IPS-20b (cell line): ENCODE measurements around the gene ZNRF2.

Experiments used
- H3K27ac ChIP-seq: one replicate; pipeline ENCODE4 v1.5.1; 2013; ENCODE audit warnings: low read length
- H3K27me3 ChIP-seq: 2 replicates; pipeline ENCODE4 v1.6.1; 2013; ENCODE audit warnings: mild to moderate bottlenecking, low read length, inconsistent platforms; ENCODE audit not compliant: insufficient read depth
- H3K36me3 ChIP-seq: 2 replicates; pipeline ENCODE4 v1.6.1; 2013; ENCODE audit warnings: low read depth, mild to moderate bottlenecking, inconsistent platforms, low read length, moderate library complexity; ENCODE audit not compliant: insufficient read depth
- H3K4me1 ChIP-seq: 2 replicates; pipeline ENCODE4 v1.6.1; 2013; ENCODE audit warnings: mild to moderate bottlenecking, control low read depth, inconsistent platforms, low read length, moderate library complexity; ENCODE audit not compliant: insufficient read depth
- H3K4me3 ChIP-seq: 2 replicates; pipeline ENCODE4 v1.5.1; 2013; ENCODE audit warnings: mild to moderate bottlenecking, low read length, inconsistent platforms
- H3K9ac ChIP-seq: 2 replicates; pipeline ENCODE4 v1.6.1; 2013; ENCODE audit warnings: low read depth, mild to moderate bottlenecking, inconsistent platforms, low read length, moderate library complexity
- H3K9me3 ChIP-seq: 2 replicates; pipeline ENCODE4 v1.6.1; 2013; ENCODE audit warnings: mild to moderate bottlenecking, low read depth, low read length, inconsistent platforms; ENCODE audit not compliant: insufficient read depth

ZNRF2 gene

GRCh38 chr7:30249986-30250774, 34.2 kb upstream of the ZNRF2 start:
- Histone ChIP-seq H3K9me3 (no peaks in the 10 kb centered on the region), H3K9ac (no peak overlapping the region), H3K36me3 (no peaks in the 10 kb centered on the region), H3K4me1 (no peaks in the 10 kb centered on the region), H3K4me3 (no peak overlapping the region), H3K27ac (no peak overlapping the region), H3K27me3 (no peaks in the 10 kb centered on the region)

GRCh38 chr7:30251708-30252329, 32.6 kb upstream of the ZNRF2 start:
- no peak overlapping the region for H3K4me3 ChIP-seq
- no peak overlapping the region for H3K9ac ChIP-seq
- H3K27ac ChIP-seq: no peak overlapping the region
- no peaks in the 10 kb centered on the region for H3K4me1 ChIP-seq
- H3K9me3 ChIP-seq: no peaks in the 10 kb centered on the region
- no peaks in the 10 kb centered on the region for H3K27me3 ChIP-seq
- no peaks in the 10 kb centered on the region for H3K36me3 ChIP-seq

DNA sequence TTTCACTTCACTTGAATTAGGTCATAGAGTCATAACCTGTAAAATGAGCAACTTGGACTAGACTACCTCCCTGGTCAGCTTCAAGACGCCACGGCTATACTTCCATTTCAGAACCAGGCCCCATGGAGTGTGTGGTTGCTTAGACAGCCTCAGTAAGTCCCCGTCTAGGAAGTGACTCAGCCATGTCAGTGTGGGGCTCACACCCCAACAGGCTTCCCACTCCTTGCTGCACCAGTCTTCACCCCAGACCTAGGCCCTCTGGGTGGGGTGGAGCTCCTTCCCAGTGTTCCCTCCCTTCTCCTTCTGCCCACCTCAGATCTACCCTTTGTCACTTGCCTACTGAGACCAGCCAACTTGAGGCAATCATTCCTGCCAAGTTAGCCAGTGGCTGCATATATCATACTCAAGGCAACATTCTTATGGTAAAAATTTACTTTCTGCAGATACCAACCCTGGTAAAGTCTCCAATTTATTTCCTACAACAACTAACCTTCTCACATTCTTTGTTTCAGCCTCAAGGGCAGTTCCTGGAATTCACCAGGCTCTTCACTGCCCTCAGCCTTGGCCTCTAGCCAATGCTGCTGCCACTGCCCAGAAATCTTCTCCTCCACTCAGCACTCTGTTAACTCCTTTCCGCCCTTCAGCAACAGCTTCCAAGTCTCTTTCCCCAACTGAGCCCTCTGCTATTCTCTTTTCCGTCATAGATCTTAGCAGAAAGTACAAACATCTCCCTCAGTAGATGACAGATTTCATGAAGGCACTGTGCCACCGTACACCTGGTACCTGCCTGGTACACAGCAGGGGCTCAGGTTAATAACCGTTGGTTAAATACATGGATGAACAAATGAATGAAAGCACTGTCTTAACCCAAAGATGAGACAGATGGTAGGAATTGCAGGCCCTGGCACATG, 31.3 kb upstream of the ZNRF2 start:
- H3K27ac ChIP-seq: no peak overlapping the region
- no peak overlapping the region for H3K9ac ChIP-seq
- no peak overlapping the region for H3K4me3 ChIP-seq
- no peaks in the 10 kb centered on the region for H3K9me3 ChIP-seq
- H3K4me1 ChIP-seq: no peaks in the 10 kb centered on the region
- H3K27me3 ChIP-seq: no peaks in the 10 kb centered on the region
- no peaks in the 10 kb centered on the region for H3K36me3 ChIP-seq

GRCh38 chr7:30253796-30254165, 30.6 kb upstream of the ZNRF2 start:
- no peaks in the 10 kb centered on the region for H3K4me1 ChIP-seq
- no peaks in the 10 kb centered on the region for H3K36me3 ChIP-seq
- no peak overlapping the region for H3K4me3 ChIP-seq
- no peaks in the 10 kb centered on the region for H3K27me3 ChIP-seq
- H3K27ac ChIP-seq: no peak overlapping the region
- no peaks in the 10 kb centered on the region for H3K9me3 ChIP-seq
- no peak overlapping the region for H3K9ac ChIP-seq

- H3K27ac ChIP-seq: no peak overlapping the region
Observed at GRCh38 chr7:30254248-30254647, 30.1 kb upstream of the ZNRF2 start.

GRCh38 chr7:30254717-30255063, 29.7 kb upstream of the ZNRF2 start:
- no peak overlapping the region for H3K27ac ChIP-seq
- H3K4me1 ChIP-seq: no peaks in the 10 kb centered on the region
- H3K27me3 ChIP-seq: no peaks in the 10 kb centered on the region
- no peak overlapping the region for H3K9ac ChIP-seq
- no peak overlapping the region for H3K4me3 ChIP-seq
- H3K36me3 ChIP-seq: no peaks in the 10 kb centered on the region
- H3K9me3 ChIP-seq: no peaks in the 10 kb centered on the region

More at GRCh38 chr7:30254248-30254647, 30.1 kb upstream of the ZNRF2 start:
- Histone ChIP-seq H3K4me1 (no peaks in the 10 kb centered on the region), H3K4me3 (no peak overlapping the region), H3K9me3 (no peaks in the 10 kb centered on the region), H3K27me3 (no peaks in the 10 kb centered on the region), H3K36me3 (no peaks in the 10 kb centered on the region), H3K9ac (no peak overlapping the region)

GRCh38 chr7:30255064-30255769, 29.2 kb upstream of the ZNRF2 start:
- Histone ChIP-seq H3K27me3 (no peaks in the 10 kb centered on the region), H3K4me3 (no peak overlapping the region), H3K4me1 (no peaks in the 10 kb centered on the region), H3K36me3 (no peaks in the 10 kb centered on the region), H3K9me3 (no peaks in the 10 kb centered on the region), H3K27ac (no peak overlapping the region), H3K9ac (no peak overlapping the region)

GRCh38 chr7:30256349-30256858, 28.0 kb upstream of the ZNRF2 start:
- Histone ChIP-seq H3K9ac (no peak overlapping the region), H3K9me3 (no peaks in the 10 kb centered on the region), H3K4me1 (no peaks in the 10 kb centered on the region), H3K36me3 (no peaks in the 10 kb centered on the region), H3K4me3 (no peak overlapping the region), H3K27ac (no peak overlapping the region), H3K27me3 (no peaks in the 10 kb centered on the region)

DNA sequence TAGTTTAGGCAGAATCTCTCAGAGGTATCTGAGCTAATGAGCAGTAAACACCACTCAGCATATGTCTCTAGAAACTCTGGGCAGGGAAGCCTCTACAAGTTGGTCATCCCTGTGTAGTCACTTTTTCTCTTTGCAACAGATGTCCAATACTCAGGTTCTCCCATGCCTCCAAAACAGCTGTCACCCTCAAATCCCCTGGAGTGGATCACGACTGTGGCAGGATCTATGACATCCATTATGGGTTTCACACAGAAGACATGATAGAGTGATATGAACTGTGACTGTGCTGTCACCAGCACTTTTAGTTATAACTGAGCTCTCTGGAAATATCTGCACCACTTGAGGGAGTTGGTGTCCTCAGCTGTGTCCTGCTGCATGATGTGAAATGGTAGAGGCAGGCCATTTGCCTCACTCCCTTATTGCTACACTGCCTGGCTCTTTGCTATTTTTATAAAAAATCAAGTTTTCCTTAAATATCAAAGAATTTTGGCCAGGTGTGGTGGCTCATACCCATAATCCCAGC, 24.1 kb upstream of the ZNRF2 start:
- Histone ChIP-seq H3K4me1 (no peaks in the 10 kb centered on the region), H3K4me3 (no peak overlapping the region), H3K27me3 (no peaks in the 10 kb centered on the region), H3K27ac (no peak overlapping the region), H3K9ac (no peak overlapping the region), H3K9me3 (no peaks in the 10 kb centered on the region), H3K36me3 (no peaks in the 10 kb centered on the region)

GRCh38 chr7:30263090-30263710, 21.2 kb upstream of the ZNRF2 start:
- H3K9ac ChIP-seq: no peak overlapping the region
- no peaks in the 10 kb centered on the region for H3K4me1 ChIP-seq
- H3K27me3 ChIP-seq: no peaks in the 10 kb centered on the region
- no peak overlapping the region for H3K27ac ChIP-seq
- no peaks in the 10 kb centered on the region for H3K9me3 ChIP-seq
- H3K36me3 ChIP-seq: no peaks in the 10 kb centered on the region
- no peak overlapping the region for H3K4me3 ChIP-seq

DNA sequence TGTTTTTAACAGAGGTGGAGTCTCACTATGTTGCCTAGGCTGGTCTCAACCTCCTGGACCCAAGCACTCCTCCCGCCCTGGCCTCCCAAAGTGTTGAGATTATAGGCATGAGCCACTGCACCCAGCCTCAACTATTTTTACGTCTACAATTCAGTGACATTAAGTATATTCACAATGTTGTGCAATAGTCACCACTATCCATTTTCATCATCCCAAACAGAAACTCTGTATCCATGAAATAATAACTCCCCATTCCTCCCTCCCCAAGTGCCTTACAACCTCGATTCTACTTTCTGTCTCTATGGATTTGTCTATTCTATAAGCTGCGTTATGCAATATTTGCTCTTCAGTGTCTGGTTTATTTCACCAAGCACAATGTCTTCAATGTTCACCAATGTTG, 20.3 kb upstream of the ZNRF2 start:
- Histone ChIP-seq H3K27me3 (no peaks in the 10 kb centered on the region), H3K36me3 (no peaks in the 10 kb centered on the region), H3K9me3 (no peaks in the 10 kb centered on the region), H3K4me3 (no peak overlapping the region), H3K9ac (no peak overlapping the region), H3K4me1 (no peaks in the 10 kb centered on the region), H3K27ac (no peak overlapping the region)
